K562 (cell line): ENCODE results near the gene ITGB6.

Experiments used
- ARID4B ChIP-seq: sonication (generic); formaldehyde crosslinking; IDR thresholded peaks from 2 replicates; pipeline ENCODE4 v1.8.0; 2022; ENCODE audit warnings: mild to moderate bottlenecking, missing genetic modification reagents
- CTCF ChIP-seq, 3 experiments: IDR thresholded peaks in 2 of 3; conservative IDR thresholded peaks in 1 of 3; 2 replicates each; pipeline ENCODE4 v1.5.1; 2011 to 2012; ENCODE audit warnings: low read length in 3 of 3, mild to moderate bottlenecking in 3 of 3, control low read depth in 2 of 3, improper control_type of control experiment in 1 of 3, inconsistent platforms in 1 of 3, low read depth in 1 of 3, mixed read lengths in 1 of 3, moderate library complexity in 1 of 3; ENCODE audit not compliant: insufficient read depth in 2 of 3
- EZH2 ChIP-seq: IDR thresholded peaks from 2 replicates; pipeline ENCODE4 v1.6.1; 2012; ENCODE audit warnings: low read depth, mild to moderate bottlenecking, inconsistent platforms, low read length, borderline replicate concordance
- GTF3C2 ChIP-seq: IDR thresholded peaks from 3 replicates; pipeline ENCODE4 v1.6.1; 2011; ENCODE audit warnings: borderline replicate concordance, mild to moderate bottlenecking, moderate library complexity; ENCODE audit not compliant: insufficient read length; ENCODE audit errors: extremely low read depth
- LARP7 ChIP-seq: fragments of 450-650 bp; IDR thresholded peaks from 2 replicates; pipeline ENCODE4 v1.6.1; 2016
- MLLT1 ChIP-seq, 2 experiments: fragments of 450-650 bp; IDR thresholded peaks; 2 replicates each; pipeline ENCODE4 v1.6.1; 2016
- TFAM ChIP-seq: fragments of 250-450 bp; sonication (Bioruptor Pico); conservative IDR thresholded peaks from 2 replicates; pipeline ENCODE4 v1.5.0; 2021; ENCODE audit warnings: mild to moderate bottlenecking, moderate library complexity
- ZBTB7A ChIP-seq: IDR thresholded peaks from 2 replicates; pipeline ENCODE4 v1.6.1; 2011; ENCODE audit warnings: low read depth, mild to moderate bottlenecking, low read length, moderate library complexity, borderline replicate concordance; ENCODE audit not compliant: control insufficient read depth
- ZBTB9 ChIP-seq: fragments of 450-650 bp; formaldehyde crosslinking; IDR thresholded peaks from 2 replicates; pipeline ENCODE4 v1.4.0; 2020; ENCODE audit warnings: mild to moderate bottlenecking, moderate library complexity

- no peak for TF ChIP-seq CTCF (IDR thresholded peaks at IDR 0.05 in 2 of 3, conservative IDR thresholded peaks at IDR 0.05 in 1 of 3; ENCODE audit: insufficient read depth in 2 of 3, low read depth in 1 of 3, low read length in 3 of 3)
- no peak for TF ChIP-seq EZH2
- no peak for TF ChIP-seq ZBTB9 (CRISPR knock-in tag)
- TF ChIP-seq MLLT1 (IDR thresholded peaks at IDR 0.05), result no peak
- no peak for TF ChIP-seq TFAM (CRISPR knock-in tag)
- TF ChIP-seq ARID4B (CRISPR knock-in tag), result no peak
- no peak for TF ChIP-seq GTF3C2
- no peak for TF ChIP-seq ZBTB7A
- no peak for TF ChIP-seq LARP7
Measured at GRCh38 chr2:160199053-160199452, 1.0 kb downstream of the ITGB6 start.
